Calu3 (cell line): ENCODE results near the gene RABIF. TPM values are rescaled to one million over a fixed set of nuclear protein-coding genes. Genes with fewer than 3 reads are reported as not detected.

Experiments used
- BruUV-seq: library from RNA; stranded (reverse); fragments of 400-500 nt; replicated peaks from 2 replicates; lab custom pipeline; 2021; lab: Mats Ljungman, UMichigan
- CTCF ChIA-PET: fragments of 300-600 bp; sonication (Branson Sonifier 250); formaldehyde crosslinking; loops from one replicate; lab custom pipeline; 2022; ENCODE audit warnings: antibody characterized with exemption; lab: Charles Lee
- DNase-seq: peaks from one replicate; pipeline ENCODE4 v3.0.0; 2022
- H3K27ac Mint-ChIP-seq: one replicate; pipeline ENCODE4 v1.8.0; 2022; ENCODE audit warnings: mixed read lengths; ENCODE audit not compliant: unreplicated experiment
- H3K27me3 Mint-ChIP-seq: one replicate; pipeline ENCODE4 v1.8.0; 2022; ENCODE audit warnings: mixed read lengths; ENCODE audit not compliant: unreplicated experiment
- H3K36me3 Mint-ChIP-seq: one replicate; pipeline ENCODE4 v1.8.0; 2022; ENCODE audit warnings: mild to moderate bottlenecking, moderate library complexity, mixed read lengths; ENCODE audit not compliant: insufficient read depth, unreplicated experiment
- H3K4me1 Mint-ChIP-seq: one replicate; pipeline ENCODE4 v1.8.0; 2022; ENCODE audit warnings: mild to moderate bottlenecking, low read depth, mixed read lengths; ENCODE audit not compliant: unreplicated experiment
- H3K4me3 Mint-ChIP-seq: one replicate; pipeline ENCODE4 v1.8.0; 2022; ENCODE audit warnings: mild to moderate bottlenecking, low read depth, moderate library complexity, mixed read lengths; ENCODE audit not compliant: unreplicated experiment
- H3K9me3 Mint-ChIP-seq: one replicate; pipeline ENCODE4 v1.8.0; 2022; ENCODE audit warnings: low read depth, mixed read lengths; ENCODE audit not compliant: unreplicated experiment
- intact Hi-C: fragments of 100-400 bp; cut with micrococcal nuclease; formaldehyde crosslinking; loops from one replicate; pipeline ENCODE4 v1.10.0; 2022; ENCODE audit not compliant: unreplicated experiment
- total RNA-seq: library from RNA; stranded (reverse); gene quantifications from 2 replicates; pipeline ENCODE4 v1.2.3, GENCODE V29; 2022
- TF ChIP-seq, protein P1 (sequence below): fragments of 200-600 bp; IDR thresholded peaks from one replicate; pipeline ENCODE4 v1.8.0; 2022; ENCODE audit warnings: antibody characterized with exemption; ENCODE audit not compliant: unreplicated experiment

RABIF gene
- total RNA-seq, 1 experiment from 2014 or later = 9.8 TPM

DNA sequence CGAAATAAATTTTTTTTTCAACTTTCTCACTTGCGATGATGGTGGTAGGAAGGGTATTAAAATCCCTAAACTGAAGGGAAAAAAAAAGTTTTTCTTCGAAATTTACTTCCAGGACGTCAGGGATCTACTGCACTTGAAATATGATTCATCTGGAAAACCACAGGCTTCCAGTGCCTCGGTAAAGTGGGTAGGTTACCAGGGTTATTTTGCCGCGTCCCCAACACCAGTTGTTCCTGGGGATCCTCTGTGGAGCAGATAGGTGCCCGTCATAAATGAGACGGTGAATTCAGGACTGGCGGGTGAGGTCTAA, 773 bp downstream of the RABIF start:
- no TSS peak for BruUV-seq
- intact Hi-C loops = loop anchor here (2.0 kb wide), 1 partner anchor 77 kb away; the partner anchor contains the start of gene PCAT6
- no peaks in the 10 kb centered on the region for H3K9me3 Mint-ChIP-seq
- peaks cover 30% of the 10 kb centered on the region for H3K36me3 Mint-ChIP-seq
- H3K27me3 Mint-ChIP-seq = no peaks in the 10 kb centered on the region
- no peak for DNase-seq
- CTCF ChIA-PET = interaction anchor here (0.8 kb wide), 2 partner anchors 28 to 34 kb away, joined by 9 read pairs; no protein-coding TSS in a partner anchor
- H3K27ac Mint-ChIP-seq = peak overlapping the region; percentile 66
- H3K4me1 Mint-ChIP-seq = peaks cover 17% of the 10 kb centered on the region
- TF ChIP-seq, protein P1, sequence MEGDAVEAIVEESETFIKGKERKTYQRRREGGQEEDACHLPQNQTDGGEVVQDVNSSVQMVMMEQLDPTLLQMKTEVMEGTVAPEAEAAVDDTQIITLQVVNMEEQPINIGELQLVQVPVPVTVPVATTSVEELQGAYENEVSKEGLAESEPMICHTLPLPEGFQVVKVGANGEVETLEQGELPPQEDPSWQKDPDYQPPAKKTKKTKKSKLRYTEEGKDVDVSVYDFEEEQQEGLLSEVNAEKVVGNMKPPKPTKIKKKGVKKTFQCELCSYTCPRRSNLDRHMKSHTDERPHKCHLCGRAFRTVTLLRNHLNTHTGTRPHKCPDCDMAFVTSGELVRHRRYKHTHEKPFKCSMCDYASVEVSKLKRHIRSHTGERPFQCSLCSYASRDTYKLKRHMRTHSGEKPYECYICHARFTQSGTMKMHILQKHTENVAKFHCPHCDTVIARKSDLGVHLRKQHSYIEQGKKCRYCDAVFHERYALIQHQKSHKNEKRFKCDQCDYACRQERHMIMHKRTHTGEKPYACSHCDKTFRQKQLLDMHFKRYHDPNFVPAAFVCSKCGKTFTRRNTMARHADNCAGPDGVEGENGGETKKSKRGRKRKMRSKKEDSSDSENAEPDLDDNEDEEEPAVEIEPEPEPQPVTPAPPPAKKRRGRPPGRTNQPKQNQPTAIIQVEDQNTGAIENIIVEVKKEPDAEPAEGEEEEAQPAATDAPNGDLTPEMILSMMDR = no peak
- H3K4me3 Mint-ChIP-seq = peak overlapping the region; percentile 92

DNA sequence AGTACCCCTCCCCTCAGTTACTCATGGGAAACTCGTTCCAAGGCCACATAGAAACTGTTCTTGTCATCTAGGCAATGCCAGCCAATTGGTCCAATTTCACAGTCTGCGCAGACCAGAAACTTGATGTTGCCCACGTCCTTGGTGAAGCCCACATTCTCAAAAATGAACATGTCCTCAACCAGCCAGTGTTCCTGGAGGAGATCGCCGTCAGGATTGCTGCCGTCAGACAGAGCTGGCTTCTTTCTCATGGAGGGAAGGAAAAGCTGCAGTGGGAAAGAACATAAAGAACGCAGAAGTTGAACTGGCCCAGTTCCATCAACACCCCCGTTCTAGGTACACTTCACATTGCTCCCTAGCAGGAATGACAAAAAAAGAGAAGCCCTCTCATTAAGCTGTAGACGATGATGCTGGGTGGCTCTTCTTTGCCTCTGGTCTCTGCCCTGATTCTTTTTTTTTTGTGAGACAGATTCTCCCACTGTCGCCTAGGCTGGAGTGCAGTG, 7.9 kb downstream of the RABIF start:
- Mint-ChIP-seq H3K27me3 (no peaks in the 10 kb centered on the region), H3K4me1 (no peaks in the 10 kb centered on the region), H3K27ac (no peak overlapping the region), H3K36me3 (no peaks in the 10 kb centered on the region), H3K4me3 (no peak overlapping the region), H3K9me3 (no peaks in the 10 kb centered on the region)
- DNase-seq = no peak
- CTCF ChIA-PET = no interaction called here
- TF ChIP-seq, protein P1 = no peak
- intact Hi-C loops = no loop called here
- no TSS peak for BruUV-seq

DNA sequence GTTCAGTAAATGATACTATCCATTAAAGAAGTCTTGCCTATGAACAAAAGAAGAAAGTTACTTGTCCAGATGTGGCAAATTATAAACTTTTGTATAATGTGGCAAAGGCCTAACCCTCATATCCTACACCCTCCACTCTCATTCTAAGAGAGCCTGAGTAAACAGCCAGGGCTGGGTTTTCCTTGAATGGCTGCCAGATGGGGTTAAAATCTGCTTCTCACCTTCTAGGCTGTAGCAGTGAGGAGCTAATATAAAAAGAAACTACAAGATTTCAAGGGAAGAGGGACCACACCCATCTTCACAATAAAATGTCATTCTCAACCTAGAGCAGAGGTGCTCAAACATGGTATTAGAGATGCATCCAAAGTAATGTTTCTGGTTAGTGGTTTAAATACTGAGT, 8.9 kb downstream of the RABIF start:
- CTCF ChIA-PET = no interaction called here
- Mint-ChIP-seq H3K36me3 (no peaks in the 10 kb centered on the region), H3K27me3 (no peaks in the 10 kb centered on the region), H3K4me1 (no peaks in the 10 kb centered on the region), H3K4me3 (no peak overlapping the region), H3K27ac (no peak overlapping the region), H3K9me3 (no peaks in the 10 kb centered on the region)
- intact Hi-C loops = no loop called here
- BruUV-seq = no TSS peak
- no peak for DNase-seq
- TF ChIP-seq, protein P1 = no peak

DNA sequence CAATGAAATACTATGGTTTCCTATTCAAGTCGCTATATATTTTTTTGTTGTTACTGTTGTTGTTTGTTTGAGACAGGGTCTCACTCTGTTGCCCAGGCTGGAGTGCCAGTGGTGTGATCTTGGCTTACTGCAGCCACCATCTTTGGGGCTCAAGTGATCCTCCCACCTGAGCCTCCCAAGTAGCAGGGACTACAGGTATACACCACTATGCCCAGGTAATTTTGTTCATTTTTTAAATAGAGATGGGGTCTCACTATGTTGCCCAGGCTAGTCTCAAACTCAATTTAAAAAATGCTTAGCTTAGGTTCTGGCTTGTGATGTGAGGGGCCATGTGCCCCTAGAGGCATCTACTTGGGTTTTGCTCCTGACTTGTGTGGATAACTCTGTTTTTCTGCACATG, 9.8 kb downstream of the RABIF start:
- Mint-ChIP-seq H3K4me3 (no peak overlapping the region), H3K27ac (no peak overlapping the region), H3K9me3 (no peaks in the 10 kb centered on the region), H3K4me1 (no peaks in the 10 kb centered on the region), H3K27me3 (no peaks in the 10 kb centered on the region), H3K36me3 (no peaks in the 10 kb centered on the region)
- no TSS peak for BruUV-seq
- TF ChIP-seq, protein P1 = no peak
- CTCF ChIA-PET = interaction anchor here (0.6 kb wide), 1 partner anchor 1056 kb away, joined by 3 read pairs; no protein-coding TSS in a partner anchor
- intact Hi-C loops = no loop called here
- no peak for DNase-seq
